ENCODE measurements around the gene POLR3K. TPM values are rescaled to one million over a fixed set of nuclear protein-coding genes. Genes with fewer than 3 reads are reported as not detected.
"Not testable (repeated sequence)": the region's sequence is repeated elsewhere in the genome, so short reads cannot be mapped to it uniquely, and the experiment has no call there.

POLR3K gene
- total RNA-seq, 1 experiment from 2014 or later = 53.6 TPM

DNA sequence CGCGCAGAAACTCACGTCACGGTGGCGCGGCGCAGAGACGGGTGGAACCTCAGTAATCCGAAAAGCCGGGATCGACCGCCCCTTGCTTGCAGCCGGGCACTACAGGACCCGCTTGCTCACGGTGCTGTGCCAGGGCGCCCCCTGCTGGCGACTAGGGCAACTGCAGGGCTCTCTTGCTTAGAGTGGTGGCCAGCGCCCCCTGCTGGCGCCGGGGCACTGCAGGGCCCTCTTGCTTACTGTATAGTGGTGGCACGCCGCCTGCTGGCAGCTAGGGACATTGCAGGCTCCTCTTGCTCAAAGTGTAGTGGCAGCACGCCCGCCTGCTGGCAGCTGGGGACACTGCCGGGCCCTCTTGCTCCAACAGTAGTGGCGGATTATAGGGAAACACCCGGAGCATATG, 42.6 kb downstream of the POLR3K start:
- WGBS (ENCODE audit: extremely low coverage, insufficient read length, low lambda C conversion rate) = no CpG with 5 or more reads among the region's 27 CpGs

More for the DNA sequence above, 42.6 kb downstream of the POLR3K start:
- not testable (repeated sequence) for H3K9ac ChIP-seq (ENCODE audit: extremely low read depth, insufficient read length, low read length); H3K4ac ChIP-seq (ENCODE audit: low read depth, low read length); H3K4me3 Mint-ChIP-seq; H3K4me1 Mint-ChIP-seq; H3K79me1 ChIP-seq (ENCODE audit: insufficient read depth, low read depth, low read length, poor library complexity, severe bottlenecking); DNase-seq; H4K20me1 ChIP-seq (ENCODE audit: control insufficient read depth, insufficient read depth, insufficient read length); H3K56ac ChIP-seq (ENCODE audit: insufficient read length, low read depth, low read length); H3K14ac ChIP-seq (ENCODE audit: insufficient read depth, low read length); H3K9me3 Mint-ChIP-seq; H3K27ac ChIP-seq (ENCODE audit: insufficient read length, low read depth, low read length); H3K9me3 ChIP-seq (ENCODE audit: control insufficient read depth, low read depth, low read length); H3K4me1 ChIP-seq (ENCODE audit: insufficient read depth, low read length); H3K23me2 ChIP-seq (ENCODE audit: insufficient read length, low read depth, low read length, poor library complexity, severe bottlenecking); H2AK5ac ChIP-seq (ENCODE audit: insufficient read length, low read length); H2BK15ac ChIP-seq (ENCODE audit: low read depth, low read length); H4K91ac ChIP-seq (ENCODE audit: insufficient read length, low read depth, low read length); H3K79me2 ChIP-seq (ENCODE audit: insufficient read depth, low read length); H2BK20ac ChIP-seq (ENCODE audit: low read depth, low read length, poor library complexity, severe bottlenecking); H2AFZ ChIP-seq (ENCODE audit: low read length); H4K5ac ChIP-seq (ENCODE audit: insufficient read length, low read depth, low read length); H3K4me2 ChIP-seq (ENCODE audit: insufficient read depth, insufficient read length, low read length); H3T11ph ChIP-seq (ENCODE audit: low read length); H2BK120ac ChIP-seq (ENCODE audit: low read depth, low read length, poor library complexity, severe bottlenecking); H3K18ac ChIP-seq (ENCODE audit: insufficient read length, low read depth, low read length); H4K8ac ChIP-seq (replicated peaks; ENCODE audit: insufficient read length, low read depth, low read length); H3K27me3 ChIP-seq (ENCODE audit: insufficient read depth, low read length); H3K23ac ChIP-seq (ENCODE audit: insufficient read length, low read depth, low read length); H3K27ac Mint-ChIP-seq; H3K36me3 Mint-ChIP-seq (ENCODE audit: insufficient read depth in 1 of 3, low read depth in 3 of 3); H2BK12ac ChIP-seq (ENCODE audit: insufficient read length, low read depth, low read length); H3K27me3 Mint-ChIP-seq (ENCODE audit: low read depth); H2BK5ac ChIP-seq (ENCODE audit: insufficient read length, low read length)
- TF ChIP-seq, protein P1, sequence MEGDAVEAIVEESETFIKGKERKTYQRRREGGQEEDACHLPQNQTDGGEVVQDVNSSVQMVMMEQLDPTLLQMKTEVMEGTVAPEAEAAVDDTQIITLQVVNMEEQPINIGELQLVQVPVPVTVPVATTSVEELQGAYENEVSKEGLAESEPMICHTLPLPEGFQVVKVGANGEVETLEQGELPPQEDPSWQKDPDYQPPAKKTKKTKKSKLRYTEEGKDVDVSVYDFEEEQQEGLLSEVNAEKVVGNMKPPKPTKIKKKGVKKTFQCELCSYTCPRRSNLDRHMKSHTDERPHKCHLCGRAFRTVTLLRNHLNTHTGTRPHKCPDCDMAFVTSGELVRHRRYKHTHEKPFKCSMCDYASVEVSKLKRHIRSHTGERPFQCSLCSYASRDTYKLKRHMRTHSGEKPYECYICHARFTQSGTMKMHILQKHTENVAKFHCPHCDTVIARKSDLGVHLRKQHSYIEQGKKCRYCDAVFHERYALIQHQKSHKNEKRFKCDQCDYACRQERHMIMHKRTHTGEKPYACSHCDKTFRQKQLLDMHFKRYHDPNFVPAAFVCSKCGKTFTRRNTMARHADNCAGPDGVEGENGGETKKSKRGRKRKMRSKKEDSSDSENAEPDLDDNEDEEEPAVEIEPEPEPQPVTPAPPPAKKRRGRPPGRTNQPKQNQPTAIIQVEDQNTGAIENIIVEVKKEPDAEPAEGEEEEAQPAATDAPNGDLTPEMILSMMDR (conservative IDR thresholded peaks at IDR 0.05) = peak; percentile 41

Measured in H9 (cell line).